Stimulated activated CD4-positive, alpha-beta T cell treated with anti-CD3 and anti-CD28 coated beads, Interleukin-15, amount 100 ng/mL, for 1 hour (primary cell): ENCODE data around the gene PSMD10.

Source experiments
- DNase-seq, 2 donors: peaks; one replicate each; pipeline ENCODE4 v3.0.0-alpha.2; 2020; ENCODE audit warnings: low read depth in 1 of 2, low spot score in 1 of 2

Gene PSMD10

DNA sequence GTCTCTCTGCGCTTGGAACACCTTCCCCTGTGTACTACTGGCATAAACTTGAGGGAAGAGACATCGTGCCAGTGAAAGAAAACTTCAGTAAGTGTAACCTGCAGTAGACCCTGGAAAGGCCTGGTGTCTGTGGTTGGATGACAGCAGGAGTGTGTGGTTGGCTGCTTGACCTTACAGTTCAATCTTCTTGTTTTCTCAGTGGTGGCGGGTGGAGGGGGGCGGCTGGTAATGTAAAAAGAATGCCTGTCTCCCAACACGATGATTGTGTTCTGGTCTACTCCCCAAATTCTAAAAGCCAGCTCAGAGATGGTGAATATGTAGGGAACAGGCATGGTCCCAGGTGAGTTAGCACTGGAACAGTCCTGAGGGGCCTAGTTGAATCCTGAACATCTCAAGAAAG is 18.6 kb downstream of the PSMD10 start:
- no peak for DNase-seq

DNA sequence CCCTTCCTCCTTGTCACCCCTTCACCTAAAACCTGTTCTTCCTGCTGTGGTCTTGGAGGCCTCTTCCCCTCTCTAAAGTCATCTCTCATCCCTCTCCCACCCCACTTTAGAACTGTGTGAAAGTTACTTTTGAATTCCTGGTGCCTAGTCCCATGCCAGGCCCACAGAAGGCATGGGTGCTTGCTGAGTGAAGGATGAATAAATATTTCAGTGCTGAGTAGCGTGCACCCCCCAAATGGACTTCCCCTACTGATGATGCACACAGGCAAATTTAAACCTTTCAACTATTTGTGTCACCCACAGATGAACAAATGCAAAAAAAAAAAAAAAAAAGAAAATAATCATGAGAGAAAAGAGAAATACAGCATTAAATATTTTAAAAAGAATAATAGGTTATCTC is 19.8 kb downstream of the PSMD10 start:
- DNase-seq, result no peak

- DNase-seq, result no peak
These were observed 20.5 kb downstream of the PSMD10 start for GRCh38 chrX:108070891-108071290.

DNA sequence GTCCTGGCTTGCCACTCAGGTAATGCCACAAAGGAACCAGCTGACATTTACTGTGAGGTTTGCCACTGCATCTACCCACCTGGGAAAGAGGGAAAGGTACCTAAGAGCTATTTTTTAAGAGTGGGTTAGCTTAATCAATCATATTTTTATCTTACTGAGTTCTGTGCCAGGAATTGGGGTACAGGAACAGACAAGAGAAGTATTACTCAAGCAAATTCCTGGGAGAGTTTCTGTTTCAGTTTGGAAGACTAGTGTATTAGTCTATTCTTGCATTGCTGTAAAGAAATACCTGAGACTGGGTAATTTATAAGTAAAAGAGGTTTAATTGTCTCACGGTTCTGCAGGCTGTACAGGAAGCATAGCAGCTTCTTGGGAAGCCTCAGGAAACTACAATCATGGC is 23.2 kb downstream of the PSMD10 start:
- DNase-seq, result no peak

GRCh38 chrX:108064613-108065012 is 26.7 kb downstream of the PSMD10 start:
- DNase-seq, result no peak

- no peak for DNase-seq
These were observed 27.3 kb downstream of the PSMD10 start for GRCh38 chrX:108064001-108064400.

DNA sequence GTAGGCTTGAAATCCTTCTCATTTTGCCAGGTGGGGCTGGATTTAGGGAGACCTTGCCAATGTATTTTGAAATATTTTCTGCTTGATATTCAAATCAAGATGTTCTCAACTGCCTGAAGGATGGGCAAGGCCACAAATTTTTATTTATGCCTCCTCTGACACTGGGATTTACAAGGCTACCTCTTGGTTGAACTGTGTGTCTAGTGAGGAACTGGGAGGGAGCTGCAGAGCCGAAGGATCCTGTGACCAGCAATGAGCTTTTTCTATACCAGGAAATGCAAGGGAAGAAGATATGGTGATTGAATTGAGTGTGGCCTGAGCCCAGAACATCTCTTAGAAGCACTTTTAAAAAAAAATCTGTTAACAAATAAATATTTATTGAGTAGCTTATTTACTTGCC is 31.5 kb downstream of the PSMD10 start:
- no peak for DNase-seq

GRCh38 chrX:108055546-108055945 is 35.8 kb downstream of the PSMD10 start:
- DNase-seq, result no peak

- no peak for DNase-seq
These were observed 38.1 kb downstream of the PSMD10 start for GRCh38 chrX:108053218-108053617.

DNA sequence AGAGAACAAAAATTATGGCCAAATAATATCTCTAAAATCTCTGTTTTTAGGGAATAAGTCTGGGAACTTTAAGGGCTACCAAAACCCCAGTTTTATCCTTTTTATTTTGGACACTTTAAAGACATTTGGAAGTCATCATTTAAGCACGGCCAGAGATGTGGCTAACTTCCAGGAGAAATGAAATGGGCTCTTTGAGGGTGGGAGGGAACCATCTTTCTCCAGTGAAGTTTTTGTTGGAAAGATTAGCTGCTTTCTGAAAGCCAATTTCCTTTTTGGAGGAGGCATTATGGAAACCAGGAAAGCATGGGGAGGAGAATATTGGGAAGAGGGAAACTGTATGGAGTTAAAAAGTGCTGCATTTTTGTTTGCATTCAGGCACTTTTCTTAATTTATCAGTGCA is 41.7 kb downstream of the PSMD10 start:
- DNase-seq, result no peak

DNA sequence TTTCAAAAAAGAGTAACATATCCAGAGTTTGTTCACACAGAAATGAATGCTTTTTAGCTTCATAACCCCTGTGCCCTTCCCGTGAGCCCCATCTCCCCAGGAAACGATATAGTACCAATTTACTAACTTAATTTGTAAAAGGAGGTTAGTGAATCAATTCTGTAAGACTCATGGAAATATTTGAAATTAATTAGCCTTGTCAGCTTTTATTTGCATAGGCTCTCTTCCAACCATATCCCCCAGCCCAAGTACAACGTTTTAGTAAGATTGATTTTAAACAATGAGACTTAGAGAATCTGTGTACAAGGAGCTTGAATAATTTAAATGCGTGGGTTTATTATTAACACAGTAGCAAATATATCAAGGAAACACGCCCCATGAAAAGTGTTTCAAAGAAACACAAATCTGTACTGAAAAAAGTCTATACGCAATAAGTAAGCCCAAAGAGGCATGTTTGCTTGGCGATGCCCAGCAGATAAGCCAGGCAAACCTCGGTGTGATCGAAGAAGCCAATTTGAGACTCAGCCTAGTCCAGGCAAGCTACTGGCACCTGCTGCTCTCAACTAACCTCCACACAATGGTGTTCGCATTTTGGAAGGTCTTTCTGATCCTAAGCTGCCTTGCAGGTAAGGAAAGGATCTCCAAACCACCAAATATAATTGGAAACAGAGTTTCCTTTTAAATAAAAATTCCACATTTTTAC is 46.6 kb downstream of the PSMD10 start, which contains the start of gene VSIG1:
TSS of gene VSIG1 (plus strand) at position 512 of the 703 bp plus-strand sequence. CDS start at position 578, 66 bp downstream.
- no peak for DNase-seq

GRCh38 chrX:108036298-108036973 is 54.9 kb downstream of the PSMD10 start:
- no peak for DNase-seq

GRCh38 chrX:108034725-108035124 is 56.6 kb downstream of the PSMD10 start:
- DNase-seq, result no peak
